CD4-positive, alpha-beta T cell (primary cell): ENCODE measurements around the gene DNAJC19. TPM values are rescaled to one million over a fixed set of nuclear protein-coding genes. Genes with fewer than 3 reads are reported as not detected.

ENCODE experiments used
- ATAC-seq: fragments of 200-7000 bp; cut with Tn5 transposase; one replicate; pipeline ENCODE4 v1.10.0; 2022; ENCODE audit warnings: mild to moderate bottlenecking; ENCODE audit not compliant: poor library complexity
- CTCF ChIA-PET: fragments of 350-600 bp; sonication (Branson Sonifier 250); formaldehyde crosslinking; loops from one replicate; lab custom pipeline; 2021; ENCODE audit warnings: antibody characterized with exemption, inconsistent platforms; lab: Charles Lee
- POLR2A ChIA-PET: fragments of 350-600 bp; sonication (Branson Sonifier 250); formaldehyde crosslinking; loops from one replicate; lab custom pipeline; 2021; ENCODE audit warnings: antibody characterized with exemption, inconsistent platforms; lab: Charles Lee
- DNase-seq, 14 experiments: peaks; one replicate each; pipeline ENCODE4 v3.0.0-alpha.2; 2013 to 2020; ENCODE audit warnings: mixed read lengths in 2 of 14
- H3K27ac ChIP-seq, 2 donors: one replicate each; pipeline versions ENCODE4 v1.5.1 to v1.7.0; 2013; ENCODE audit warnings: low read length in 2 of 2, low read depth in 1 of 2, mild to moderate bottlenecking in 1 of 2
- H3K27me3 ChIP-seq, 2 experiments: 1 replicate in 1 of 2; 2 replicates in 1 of 2; pipeline versions ENCODE4 v1.6.1 to v1.7.0; 2013; ENCODE audit warnings: low read length in 2 of 2, control low read depth in 1 of 2, mild to moderate bottlenecking in 1 of 2, moderate library complexity in 1 of 2; ENCODE audit not compliant: insufficient read depth in 2 of 2, control insufficient read depth in 1 of 2
- H3K36me3 ChIP-seq: one replicate; pipeline ENCODE4 v1.6.1; 2013; ENCODE audit warnings: low read length, control low read depth; ENCODE audit not compliant: insufficient read depth
- H3K4me1 ChIP-seq: one replicate; pipeline ENCODE4 v1.6.1; 2013; ENCODE audit warnings: low read length, control low read depth; ENCODE audit not compliant: insufficient read depth
- H3K4me3 ChIP-seq: one replicate; pipeline ENCODE4 v1.5.1; 2013; ENCODE audit warnings: mild to moderate bottlenecking, low read length, moderate library complexity
- H3K9me3 ChIP-seq, 2 experiments: 1 replicate in 1 of 2; 2 replicates in 1 of 2; pipeline versions ENCODE4 v1.6.1 to v1.7.0; 2013; ENCODE audit warnings: low read length in 2 of 2, mild to moderate bottlenecking in 2 of 2, control low read depth in 1 of 2, moderate library complexity in 1 of 2; ENCODE audit not compliant: control insufficient read depth in 1 of 2, insufficient read depth in 1 of 2
- H3K27ac Mint-ChIP-seq: one replicate; pipeline ENCODE4 v1.8.0; 2020; ENCODE audit warnings: mixed read lengths
- H3K27me3 Mint-ChIP-seq: one replicate; pipeline ENCODE4 v1.8.0; 2021; ENCODE audit warnings: mixed read lengths
- H3K36me3 Mint-ChIP-seq: one replicate; pipeline ENCODE4 v1.8.0; 2021; ENCODE audit warnings: low read depth, mixed read lengths
- H3K4me1 Mint-ChIP-seq: one replicate; pipeline ENCODE4 v1.8.0; 2021; ENCODE audit warnings: low read depth, mixed read lengths
- H3K4me3 Mint-ChIP-seq: one replicate; pipeline ENCODE4 v1.8.0; 2020; ENCODE audit warnings: mild to moderate bottlenecking, mixed read lengths
- H3K9me3 Mint-ChIP-seq: one replicate; pipeline ENCODE4 v1.8.0; 2020; ENCODE audit warnings: mixed read lengths
- intact Hi-C, 2 experiments: fragments of 100-400 bp; cut with DNase I in 1 of 2; cut with micrococcal nuclease in 1 of 2; formaldehyde crosslinking; loops; one replicate each; pipeline versions ENCODE4 v1.15.1 to v1.9.0; 2023 to 2025; cut with DNase I, micrococcal nuclease
- total RNA-seq, 174 experiments: library from RNA in 2 of 174; stranded (reverse) in 2 of 174; gene quantifications; one replicate each; pipeline ENCODE4 v1.2.3 and lab custom pipeline; 2021 to 2026
- TF ChIP-seq, protein P1 (sequence below): fragments of 200-600 bp; IDR thresholded peaks from one replicate; pipeline ENCODE4 v1.8.0; 2022; ENCODE audit warnings: antibody characterized with exemption, mild to moderate bottlenecking

Gene DNAJC19
- total RNA-seq, 2 experiments from 2014 or later, result 28.7 to 40.2 TPM

DNA sequence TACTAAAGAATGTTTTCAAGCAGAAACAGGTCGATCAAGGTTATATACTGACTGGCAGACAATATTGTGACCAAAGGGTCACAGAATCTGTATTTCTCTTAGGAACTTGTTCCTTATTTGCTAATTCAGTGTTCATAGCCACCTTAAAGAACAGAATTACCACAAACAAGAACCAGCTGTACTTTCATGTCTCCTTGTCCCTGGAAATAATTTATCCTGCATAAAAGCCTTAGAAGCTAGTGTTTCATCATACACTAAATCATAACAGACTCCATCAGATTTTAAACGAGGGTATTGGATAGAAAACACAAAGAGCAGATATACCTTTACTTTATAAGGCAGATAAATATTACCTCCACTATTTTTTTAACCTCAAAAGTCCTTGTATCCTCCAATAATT, 6.4 kb downstream of the DNAJC19 start:
- Mint-ChIP-seq H3K27ac (peak overlapping the region; percentile 49), H3K27me3 (no peaks in the 10 kb centered on the region), H3K36me3 (peaks cover 89% of the 10 kb centered on the region), H3K9me3 (no peaks in the 10 kb centered on the region), H3K4me3 (no peak overlapping the region), H3K4me1 (peaks cover 34% of the 10 kb centered on the region)
- Histone ChIP-seq H3K36me3 (peaks cover 45% of the 10 kb centered on the region), H3K4me1 (peaks cover 3% of the 10 kb centered on the region), H3K9me3 (no peaks in the 10 kb centered on the region), H3K27ac (no peak overlapping the region), H3K27me3 (no peaks in the 10 kb centered on the region), H3K4me3 (no peak overlapping the region)
- TF ChIP-seq, protein P1, sequence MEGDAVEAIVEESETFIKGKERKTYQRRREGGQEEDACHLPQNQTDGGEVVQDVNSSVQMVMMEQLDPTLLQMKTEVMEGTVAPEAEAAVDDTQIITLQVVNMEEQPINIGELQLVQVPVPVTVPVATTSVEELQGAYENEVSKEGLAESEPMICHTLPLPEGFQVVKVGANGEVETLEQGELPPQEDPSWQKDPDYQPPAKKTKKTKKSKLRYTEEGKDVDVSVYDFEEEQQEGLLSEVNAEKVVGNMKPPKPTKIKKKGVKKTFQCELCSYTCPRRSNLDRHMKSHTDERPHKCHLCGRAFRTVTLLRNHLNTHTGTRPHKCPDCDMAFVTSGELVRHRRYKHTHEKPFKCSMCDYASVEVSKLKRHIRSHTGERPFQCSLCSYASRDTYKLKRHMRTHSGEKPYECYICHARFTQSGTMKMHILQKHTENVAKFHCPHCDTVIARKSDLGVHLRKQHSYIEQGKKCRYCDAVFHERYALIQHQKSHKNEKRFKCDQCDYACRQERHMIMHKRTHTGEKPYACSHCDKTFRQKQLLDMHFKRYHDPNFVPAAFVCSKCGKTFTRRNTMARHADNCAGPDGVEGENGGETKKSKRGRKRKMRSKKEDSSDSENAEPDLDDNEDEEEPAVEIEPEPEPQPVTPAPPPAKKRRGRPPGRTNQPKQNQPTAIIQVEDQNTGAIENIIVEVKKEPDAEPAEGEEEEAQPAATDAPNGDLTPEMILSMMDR, result no peak
- POLR2A ChIA-PET, result interaction anchor here (0.6 to 0.9 kb wide), 2 partner anchors 70 to 1380 kb away, joined by 3 read pairs; partner anchors contain the start of gene FXR1
- intact Hi-C loops, result no loop called here
- ATAC-seq (no peak), DNase-seq (no peak)
- CTCF ChIA-PET, result no interaction called here

DNA sequence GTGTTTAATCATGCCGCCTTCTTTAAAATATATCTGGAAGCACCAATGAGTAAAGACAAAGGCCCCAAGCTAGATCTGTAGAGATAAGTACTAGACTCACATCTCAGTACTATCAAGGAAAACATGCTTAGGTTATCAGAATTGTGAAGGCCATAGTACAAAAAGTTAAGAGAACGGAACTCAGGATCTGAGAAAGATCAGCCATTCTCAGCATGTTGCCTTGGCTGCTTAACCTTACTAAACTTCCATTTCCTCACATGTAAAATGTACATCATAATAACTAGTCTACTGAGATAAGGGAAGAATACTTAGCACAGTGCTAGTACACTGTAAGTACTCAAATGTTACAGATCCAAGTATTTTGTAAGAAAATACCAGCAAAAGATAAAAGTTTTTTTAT, 7.6 kb downstream of the DNAJC19 start:
- POLR2A ChIA-PET, result no interaction called here

DNA sequence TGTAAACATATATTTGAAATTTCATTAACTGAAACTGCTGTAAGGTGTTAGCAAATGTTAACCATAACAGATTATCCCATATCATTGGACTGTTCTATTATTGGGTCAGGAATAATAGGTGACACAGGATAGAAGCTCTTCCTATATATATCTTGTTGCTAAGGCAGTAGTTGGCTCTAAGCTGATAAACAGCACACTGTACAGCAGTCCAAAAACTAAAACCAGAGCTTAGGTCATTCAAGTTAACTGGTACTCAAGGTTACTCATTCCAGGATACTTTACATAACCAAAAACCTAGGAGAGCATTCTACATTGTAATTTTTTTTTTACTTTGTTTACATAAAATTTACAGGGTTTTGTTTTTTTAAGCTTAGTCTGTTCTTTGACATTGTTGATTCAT, 8.9 kb downstream of the DNAJC19 start:
- Mint-ChIP-seq H3K9me3 (no peaks in the 10 kb centered on the region), H3K4me1 (peaks cover 17% of the 10 kb centered on the region), H3K27ac (peak overlapping the region; percentile 45), H3K4me3 (no peak overlapping the region), H3K27me3 (no peaks in the 10 kb centered on the region), H3K36me3 (peaks cover 88% of the 10 kb centered on the region)
- H3K36me3 ChIP-seq, result peaks cover 45% of the 10 kb centered on the region
- H3K27ac ChIP-seq, result no peak overlapping the region
- DNase-seq (no peak), ATAC-seq (no peak)
- ChIA-PET CTCF (interaction anchor here (1.1 to 1.9 kb wide), 3 partner anchors 68 to 69 kb away, joined by 3 to 4 read pairs (median 3); partner anchors contain the start of gene FXR1), POLR2A (interaction anchor here (0.9 kb wide), 1 partner anchor 9 kb away, joined by 3 read pairs; the partner anchor contains the start of gene DNAJC19)
- H3K4me3 ChIP-seq, result no peak overlapping the region
- no peaks in the 10 kb centered on the region for H3K9me3 ChIP-seq
- H3K4me1 ChIP-seq, result no peaks in the 10 kb centered on the region
- TF ChIP-seq, protein P1, result no peak
- intact Hi-C loops, result no loop called here
- H3K27me3 ChIP-seq, result no peaks in the 10 kb centered on the region

More for the DNA sequence above, 7.6 kb downstream of the DNAJC19 start:
- no peaks in the 10 kb centered on the region for H3K9me3 Mint-ChIP-seq
- Histone ChIP-seq H3K36me3 (peaks cover 44% of the 10 kb centered on the region), H3K4me3 (no peak overlapping the region), H3K4me1 (no peaks in the 10 kb centered on the region), H3K9me3 (no peaks in the 10 kb centered on the region), H3K27me3 (no peaks in the 10 kb centered on the region), H3K27ac (no peak overlapping the region)
- H3K4me3 Mint-ChIP-seq, result no peak overlapping the region
- peaks cover 21% of the 10 kb centered on the region for H3K4me1 Mint-ChIP-seq
- DNase-seq (no peak), ATAC-seq (no peak)
- peak overlapping the region; percentile 45 for H3K27ac Mint-ChIP-seq
- H3K27me3 Mint-ChIP-seq, result no peaks in the 10 kb centered on the region
- CTCF ChIA-PET, result interaction anchor here (1.5 kb wide), 1 partner anchor 70 kb away, joined by 3 read pairs; no protein-coding TSS in a partner anchor
- TF ChIP-seq, protein P1, result no peak
- intact Hi-C loops, result no loop called here
- H3K36me3 Mint-ChIP-seq, result peaks cover 88% of the 10 kb centered on the region
